ENCODE results near the gene ZNF215.

DNA sequence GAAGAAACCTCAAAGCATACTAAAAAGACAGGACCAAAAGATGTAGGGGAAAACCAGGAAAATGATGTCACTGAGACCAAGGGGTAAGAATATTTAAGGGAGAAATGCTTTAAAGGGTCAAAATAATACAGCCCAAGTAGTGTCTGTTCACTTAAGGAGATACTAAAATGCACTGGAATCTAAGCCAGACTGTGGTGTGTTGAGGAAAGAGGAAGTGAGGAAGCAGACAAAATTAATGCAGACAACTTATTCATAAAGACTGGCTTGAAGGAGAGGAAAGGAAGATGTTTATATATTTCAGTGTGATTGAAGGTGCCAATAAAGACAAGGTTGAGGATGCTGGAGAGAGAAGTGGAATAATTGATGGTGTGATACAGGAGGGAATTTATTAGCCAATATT lies 15.7 kb downstream of the ZNF215 start:
- TF ChIP-seq, protein P1, sequence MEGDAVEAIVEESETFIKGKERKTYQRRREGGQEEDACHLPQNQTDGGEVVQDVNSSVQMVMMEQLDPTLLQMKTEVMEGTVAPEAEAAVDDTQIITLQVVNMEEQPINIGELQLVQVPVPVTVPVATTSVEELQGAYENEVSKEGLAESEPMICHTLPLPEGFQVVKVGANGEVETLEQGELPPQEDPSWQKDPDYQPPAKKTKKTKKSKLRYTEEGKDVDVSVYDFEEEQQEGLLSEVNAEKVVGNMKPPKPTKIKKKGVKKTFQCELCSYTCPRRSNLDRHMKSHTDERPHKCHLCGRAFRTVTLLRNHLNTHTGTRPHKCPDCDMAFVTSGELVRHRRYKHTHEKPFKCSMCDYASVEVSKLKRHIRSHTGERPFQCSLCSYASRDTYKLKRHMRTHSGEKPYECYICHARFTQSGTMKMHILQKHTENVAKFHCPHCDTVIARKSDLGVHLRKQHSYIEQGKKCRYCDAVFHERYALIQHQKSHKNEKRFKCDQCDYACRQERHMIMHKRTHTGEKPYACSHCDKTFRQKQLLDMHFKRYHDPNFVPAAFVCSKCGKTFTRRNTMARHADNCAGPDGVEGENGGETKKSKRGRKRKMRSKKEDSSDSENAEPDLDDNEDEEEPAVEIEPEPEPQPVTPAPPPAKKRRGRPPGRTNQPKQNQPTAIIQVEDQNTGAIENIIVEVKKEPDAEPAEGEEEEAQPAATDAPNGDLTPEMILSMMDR (IDR thresholded peaks at IDR 0.05; ENCODE audit: low read depth, low read length, poor library complexity, severe bottlenecking), result no peak
- no peak for TF ChIP-seq EZH2phosphoT487 (IDR thresholded peaks at IDR 0.05; ENCODE audit: borderline replicate concordance, low read length)
